Mesothelial cell of epicardium (in vitro differentiated cells): Measurements from ENCODE around the gene CSNK1G1. TPM values are rescaled to one million over a fixed set of nuclear protein-coding genes. Genes with fewer than 3 reads are reported as not detected.
"Not testable (repeated sequence)": the region's sequence is repeated elsewhere in the genome, so short reads cannot be mapped to it uniquely, and the experiment has no call there.

ENCODE experiments used
- DNase-seq, 2 experiments: peaks; one replicate each; pipeline ENCODE4 v3.0.0; 2021; ENCODE audit warnings: low spot score in 2 of 2; ENCODE audit not compliant: unreplicated experiment in 2 of 2
- H3K27ac Mint-ChIP-seq: 2 replicates; pipeline ENCODE4 v1.8.0; 2021; ENCODE audit warnings: mixed read lengths
- H3K27me3 Mint-ChIP-seq: 2 replicates; pipeline ENCODE4 v1.8.0; 2021; ENCODE audit warnings: low read depth, mixed read lengths
- H3K36me3 Mint-ChIP-seq: 2 replicates; pipeline ENCODE4 v1.8.0; 2021; ENCODE audit warnings: mixed read lengths
- H3K4me1 Mint-ChIP-seq: 2 replicates; pipeline ENCODE4 v1.8.0; 2021; ENCODE audit warnings: mixed read lengths
- H3K4me3 Mint-ChIP-seq: 2 replicates; pipeline ENCODE4 v1.8.0; 2021; ENCODE audit warnings: mild to moderate bottlenecking, moderate library complexity, mixed read lengths
- H3K9me3 Mint-ChIP-seq: 2 replicates; pipeline ENCODE4 v1.8.0; 2021; ENCODE audit warnings: mixed read lengths
- total RNA-seq: library from RNA; stranded (reverse); gene quantifications from 3 replicates; pipeline ENCODE4 v1.2.1, GENCODE V29; 2021
- TF ChIP-seq, protein P1 (sequence below): fragments of 200-600 bp; sonication (generic); IDR thresholded peaks from one replicate; pipeline ENCODE4 v1.5.0; 2021; ENCODE audit warnings: antibody characterized with exemption; ENCODE audit not compliant: unreplicated experiment

CSNK1G1 gene
- total RNA-seq, 1 donor from 2014 or later: 27.1 TPM

DNA sequence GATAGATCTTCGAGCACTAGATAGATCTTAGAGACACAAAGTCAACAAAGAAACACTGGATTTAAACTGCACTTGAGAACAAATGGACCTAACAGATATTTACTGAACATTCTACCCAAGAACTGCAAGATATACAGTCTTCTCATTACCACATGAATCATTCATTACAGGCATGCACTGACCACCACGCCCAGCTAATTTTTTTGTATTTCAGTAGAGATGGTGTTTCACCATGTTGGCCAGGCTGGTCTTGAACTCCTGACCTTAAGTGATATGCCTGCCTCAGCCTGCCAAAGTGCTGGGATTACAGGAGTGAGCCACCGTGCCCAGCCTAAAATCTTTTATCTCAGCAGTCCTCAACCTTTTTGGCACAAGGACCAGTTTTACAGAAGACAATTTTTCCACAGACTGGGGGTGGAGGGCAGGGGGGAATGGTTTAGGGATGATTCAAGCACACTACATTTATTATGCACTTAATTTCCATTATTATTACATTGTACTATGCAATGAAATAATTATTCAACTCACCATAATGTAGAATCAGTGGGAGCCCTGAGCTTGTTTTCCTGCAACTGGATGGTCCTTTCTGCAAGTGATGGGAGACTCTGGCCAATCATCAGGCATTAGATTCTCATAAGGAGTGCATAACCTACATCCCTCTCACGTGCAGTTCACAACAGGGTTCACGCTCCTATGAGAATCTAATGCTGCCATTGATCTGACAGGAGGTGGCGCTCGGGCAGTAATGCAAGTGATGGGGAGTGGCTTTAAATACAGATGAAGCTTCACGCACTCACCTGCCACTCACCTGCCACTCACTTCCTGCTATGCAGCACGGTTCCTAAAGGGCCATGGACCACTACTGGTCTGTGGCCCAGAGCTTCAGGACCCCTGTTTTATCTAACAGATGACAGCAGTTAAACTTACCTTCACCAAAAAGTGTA lies 21.7 kb downstream of the CSNK1G1 start:
- H3K27me3 Mint-ChIP-seq: no peaks in the 10 kb centered on the region
- H3K4me3 Mint-ChIP-seq: no peak overlapping the region
- DNase-seq: no peak
- H3K9me3 Mint-ChIP-seq: peaks cover 5% of the 10 kb centered on the region
- TF ChIP-seq, protein P1, sequence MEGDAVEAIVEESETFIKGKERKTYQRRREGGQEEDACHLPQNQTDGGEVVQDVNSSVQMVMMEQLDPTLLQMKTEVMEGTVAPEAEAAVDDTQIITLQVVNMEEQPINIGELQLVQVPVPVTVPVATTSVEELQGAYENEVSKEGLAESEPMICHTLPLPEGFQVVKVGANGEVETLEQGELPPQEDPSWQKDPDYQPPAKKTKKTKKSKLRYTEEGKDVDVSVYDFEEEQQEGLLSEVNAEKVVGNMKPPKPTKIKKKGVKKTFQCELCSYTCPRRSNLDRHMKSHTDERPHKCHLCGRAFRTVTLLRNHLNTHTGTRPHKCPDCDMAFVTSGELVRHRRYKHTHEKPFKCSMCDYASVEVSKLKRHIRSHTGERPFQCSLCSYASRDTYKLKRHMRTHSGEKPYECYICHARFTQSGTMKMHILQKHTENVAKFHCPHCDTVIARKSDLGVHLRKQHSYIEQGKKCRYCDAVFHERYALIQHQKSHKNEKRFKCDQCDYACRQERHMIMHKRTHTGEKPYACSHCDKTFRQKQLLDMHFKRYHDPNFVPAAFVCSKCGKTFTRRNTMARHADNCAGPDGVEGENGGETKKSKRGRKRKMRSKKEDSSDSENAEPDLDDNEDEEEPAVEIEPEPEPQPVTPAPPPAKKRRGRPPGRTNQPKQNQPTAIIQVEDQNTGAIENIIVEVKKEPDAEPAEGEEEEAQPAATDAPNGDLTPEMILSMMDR: no peak
- H3K27ac Mint-ChIP-seq: no peak overlapping the region
- H3K4me1 Mint-ChIP-seq: no peaks in the 10 kb centered on the region
- peaks cover 10% of the 10 kb centered on the region for H3K36me3 Mint-ChIP-seq

DNA sequence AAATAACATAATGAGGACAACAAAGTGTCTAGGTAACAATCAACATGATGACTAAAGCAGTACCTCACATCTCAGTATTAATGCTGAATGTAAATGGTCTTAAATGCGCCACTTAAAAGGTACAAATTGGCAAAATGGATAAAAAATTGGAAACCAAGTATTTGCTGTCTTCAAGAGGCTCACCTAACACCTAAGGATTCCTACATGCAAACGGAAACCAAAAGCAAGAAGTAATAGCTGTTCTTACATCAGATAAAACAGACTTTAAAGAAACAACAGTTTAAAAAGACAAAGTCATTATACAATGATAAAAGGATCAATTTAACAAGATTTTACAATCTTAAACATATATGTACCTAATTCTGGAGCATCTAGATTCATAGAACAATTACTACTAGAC lies 22.5 kb downstream of the CSNK1G1 start:
- no peak overlapping the region for H3K27ac Mint-ChIP-seq
- DNase-seq: no peak
- peaks cover 5% of the 10 kb centered on the region for H3K9me3 Mint-ChIP-seq
- TF ChIP-seq, protein P1: no peak
- H3K4me3 Mint-ChIP-seq: no peak overlapping the region
- peaks cover 8% of the 10 kb centered on the region for H3K36me3 Mint-ChIP-seq
- no peaks in the 10 kb centered on the region for H3K27me3 Mint-ChIP-seq
- H3K4me1 Mint-ChIP-seq: no peaks in the 10 kb centered on the region

DNA sequence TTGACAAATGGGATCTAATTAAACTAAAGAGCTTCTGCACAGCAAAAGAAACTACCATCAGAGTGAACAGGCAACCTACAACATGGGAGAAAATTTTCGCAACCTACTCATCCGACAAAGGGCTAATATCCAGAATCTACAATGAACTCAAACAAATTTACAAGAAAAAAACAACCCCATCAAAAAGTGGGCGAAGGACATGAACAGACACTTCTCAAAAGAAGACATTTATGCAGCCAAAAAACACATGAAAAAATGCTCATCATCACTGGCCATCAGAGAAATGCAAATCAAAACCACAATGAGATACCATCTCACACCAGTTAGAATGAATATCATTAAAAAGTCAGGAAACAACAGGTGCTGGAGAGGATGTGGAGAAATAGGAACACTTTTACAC lies 24.3 kb downstream of the CSNK1G1 start:
- not testable (repeated sequence) for H3K27me3 Mint-ChIP-seq, H3K4me3 Mint-ChIP-seq, H3K27ac Mint-ChIP-seq, DNase-seq, H3K9me3 Mint-ChIP-seq, H3K4me1 Mint-ChIP-seq, H3K36me3 Mint-ChIP-seq

DNA sequence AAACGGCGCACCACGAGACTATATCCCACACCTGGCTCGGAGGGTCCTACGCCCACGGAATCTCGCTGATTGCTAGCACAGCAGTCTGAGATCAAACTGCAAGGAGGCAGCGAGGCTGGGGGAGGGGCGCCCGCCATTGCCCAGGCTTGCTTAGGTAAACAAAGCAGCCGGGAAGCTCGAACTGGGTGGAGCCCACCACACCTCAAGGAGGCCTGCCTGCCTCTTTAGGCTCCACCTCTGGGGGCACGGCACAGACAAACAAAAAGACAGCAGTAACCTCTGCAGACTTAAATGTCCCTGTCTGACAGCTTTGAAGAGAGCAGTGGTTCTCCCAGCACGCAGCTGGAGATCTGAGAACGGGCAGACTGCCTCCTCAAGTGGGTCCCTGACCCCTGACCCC lies 29.0 kb downstream of the CSNK1G1 start:
- not testable (repeated sequence) for H3K27me3 Mint-ChIP-seq, H3K27ac Mint-ChIP-seq, DNase-seq, H3K36me3 Mint-ChIP-seq, H3K4me1 Mint-ChIP-seq, H3K9me3 Mint-ChIP-seq
- peak overlapping the region; percentile 60 for H3K4me3 Mint-ChIP-seq

DNA sequence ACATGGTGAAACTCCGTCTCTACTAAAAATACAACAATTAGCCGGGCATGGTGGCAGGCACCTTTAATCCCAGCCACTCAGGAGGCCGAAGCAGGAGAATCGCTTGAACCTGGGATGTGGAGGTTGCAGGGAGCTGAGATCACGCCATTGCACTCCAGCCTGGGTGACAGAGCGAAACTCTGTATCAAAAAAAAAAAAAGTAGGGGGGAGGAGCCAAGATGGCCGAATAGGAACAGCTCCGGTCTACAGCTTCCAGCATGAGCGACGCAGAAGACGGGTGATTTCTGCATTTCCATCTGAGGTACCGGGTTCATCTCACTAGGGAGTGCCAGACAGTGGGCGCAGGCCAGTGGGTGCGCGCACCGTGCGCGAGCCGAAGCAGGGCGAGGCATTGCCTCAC lies 29.5 kb downstream of the CSNK1G1 start:
- H3K4me3 Mint-ChIP-seq: peak overlapping the region; percentile 60
- H3K27ac Mint-ChIP-seq: peak overlapping the region; percentile 25
- not testable (repeated sequence) for H3K9me3 Mint-ChIP-seq

DNA sequence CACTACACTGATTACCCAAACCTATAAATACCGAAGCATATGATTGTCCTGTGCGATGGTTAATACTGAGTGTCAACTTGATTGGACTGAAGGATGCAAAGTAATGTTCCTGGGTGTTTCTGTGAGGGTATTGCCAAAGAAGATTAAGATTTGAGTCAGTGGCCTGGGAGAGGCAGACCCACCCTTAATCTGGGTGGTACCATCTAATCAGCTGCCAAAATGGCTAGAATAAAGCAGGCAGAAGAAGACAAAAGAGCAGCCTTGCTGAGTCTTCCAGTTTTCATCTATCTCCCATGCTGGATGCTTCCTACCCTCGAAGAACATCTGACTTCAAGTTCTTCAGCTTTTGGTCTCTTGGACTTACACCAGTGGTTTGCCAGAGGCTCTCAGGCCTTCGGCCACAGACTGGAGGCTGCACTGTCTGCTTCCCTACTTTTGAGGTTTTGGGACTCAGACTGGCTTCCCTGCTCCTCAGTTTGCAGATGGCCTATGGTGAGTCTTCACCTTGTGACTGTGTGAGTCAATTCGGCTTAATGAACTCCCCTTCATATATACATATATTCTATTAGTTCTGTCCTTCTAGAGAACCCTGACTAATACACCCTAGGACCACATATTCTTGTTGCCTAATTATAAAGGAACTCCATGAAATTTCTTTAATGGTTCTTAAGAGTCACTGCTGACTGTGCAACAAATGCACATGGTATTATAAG lies 31.7 kb downstream of the CSNK1G1 start:
- Mint-ChIP-seq H3K4me1 (no peaks in the 10 kb centered on the region), H3K27ac (no peak overlapping the region), H3K4me3 (no peak overlapping the region), H3K27me3 (no peaks in the 10 kb centered on the region), H3K9me3 (no peaks in the 10 kb centered on the region), H3K36me3 (no peaks in the 10 kb centered on the region)
- TF ChIP-seq, protein P1: no peak
- no peak for DNase-seq

More for the DNA sequence above, 29.5 kb downstream of the CSNK1G1 start:
- H3K27me3 Mint-ChIP-seq, H3K36me3 Mint-ChIP-seq, H3K4me1 Mint-ChIP-seq, DNase-seq: not testable (repeated sequence)

DNA sequence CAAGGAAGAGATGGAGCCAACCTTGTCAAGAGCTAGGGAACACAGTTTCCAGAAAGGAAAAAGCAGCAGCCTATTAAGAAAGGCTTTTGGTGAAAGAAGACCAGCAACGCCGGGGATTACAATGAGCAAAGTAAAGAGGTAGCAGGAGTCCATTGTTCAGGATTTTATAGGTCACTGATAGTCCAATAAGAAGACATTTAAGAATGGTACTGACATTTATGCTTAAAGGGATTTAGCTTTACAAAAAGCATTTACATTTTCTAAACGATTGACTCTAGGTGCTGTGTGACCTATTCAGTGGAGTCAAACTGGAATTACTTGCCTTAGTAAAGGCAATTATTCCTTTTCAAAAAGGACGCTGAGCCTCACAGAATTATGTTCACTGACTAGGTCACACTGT lies 40.8 kb downstream of the CSNK1G1 start:
- H3K27ac Mint-ChIP-seq: peak overlapping the region; percentile 5
- no peaks in the 10 kb centered on the region for H3K36me3 Mint-ChIP-seq
- H3K9me3 Mint-ChIP-seq: peaks cover 4% of the 10 kb centered on the region
- no peaks in the 10 kb centered on the region for H3K27me3 Mint-ChIP-seq
- DNase-seq: no peak
- H3K4me3 Mint-ChIP-seq: no peak overlapping the region
- TF ChIP-seq, protein P1: no peak
- H3K4me1 Mint-ChIP-seq: peaks cover 15% of the 10 kb centered on the region
